22Rv1 (cell line): ENCODE data around the gene DOCK3.
"Not testable (repeated sequence)": the region's sequence is repeated elsewhere in the genome, so short reads cannot be mapped to it uniquely, and the experiment has no call there.

ENCODE experiments used
- H3K27ac ChIP-seq: fragments of 450-650 bp; 2 replicates; pipeline ENCODE4 v1.5.1; 2017
- ZFX ChIP-seq: fragments of 450-650 bp; IDR thresholded peaks from 2 replicates; pipeline ENCODE4 v1.6.1; 2017; ENCODE audit warnings: antibody characterized with exemption, borderline replicate concordance
- TF ChIP-seq, protein P1 (sequence below): fragments of 450-650 bp; IDR thresholded peaks from 2 replicates; pipeline ENCODE4 v1.5.1; 2017; ENCODE audit warnings: mild to moderate bottlenecking

DOCK3 gene

DNA sequence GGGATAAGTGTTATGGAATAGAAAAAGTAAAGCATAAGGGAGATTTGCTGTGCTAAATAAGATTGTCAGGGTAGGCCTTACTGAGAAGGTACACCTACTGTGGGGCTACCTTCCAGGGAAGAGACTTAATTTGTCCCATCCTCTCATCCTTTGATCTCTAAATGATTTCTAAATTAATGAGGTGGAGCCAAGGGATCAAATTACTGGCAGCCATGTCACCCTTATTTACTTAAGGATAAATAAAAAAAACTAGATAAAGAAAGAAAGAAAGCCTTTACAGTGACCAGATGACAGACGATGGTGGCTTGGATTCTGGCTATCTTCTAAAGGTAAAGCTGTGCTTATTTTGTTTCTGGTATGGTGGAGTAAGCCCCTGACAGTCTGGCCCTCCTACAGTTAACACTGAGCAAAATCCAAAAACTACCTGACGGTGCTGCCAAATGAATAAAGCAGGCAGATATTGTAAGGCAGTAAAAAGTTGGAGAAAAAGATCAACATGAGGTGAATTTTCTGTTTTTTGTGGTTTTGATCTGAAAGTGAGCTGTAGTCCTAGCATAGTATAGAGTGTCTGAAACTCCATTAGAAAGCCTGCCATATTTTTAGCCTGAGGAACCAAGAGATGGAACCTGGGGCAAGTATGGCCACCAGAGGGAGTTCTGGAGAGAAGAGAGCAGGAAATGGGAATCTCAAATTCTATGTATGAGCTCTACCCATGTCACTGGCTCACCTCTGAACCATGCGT is 425.2 kb downstream of the DOCK3 start:
- peak overlapping the region; percentile 55 for H3K27ac ChIP-seq
- TF ChIP-seq, protein P1, sequence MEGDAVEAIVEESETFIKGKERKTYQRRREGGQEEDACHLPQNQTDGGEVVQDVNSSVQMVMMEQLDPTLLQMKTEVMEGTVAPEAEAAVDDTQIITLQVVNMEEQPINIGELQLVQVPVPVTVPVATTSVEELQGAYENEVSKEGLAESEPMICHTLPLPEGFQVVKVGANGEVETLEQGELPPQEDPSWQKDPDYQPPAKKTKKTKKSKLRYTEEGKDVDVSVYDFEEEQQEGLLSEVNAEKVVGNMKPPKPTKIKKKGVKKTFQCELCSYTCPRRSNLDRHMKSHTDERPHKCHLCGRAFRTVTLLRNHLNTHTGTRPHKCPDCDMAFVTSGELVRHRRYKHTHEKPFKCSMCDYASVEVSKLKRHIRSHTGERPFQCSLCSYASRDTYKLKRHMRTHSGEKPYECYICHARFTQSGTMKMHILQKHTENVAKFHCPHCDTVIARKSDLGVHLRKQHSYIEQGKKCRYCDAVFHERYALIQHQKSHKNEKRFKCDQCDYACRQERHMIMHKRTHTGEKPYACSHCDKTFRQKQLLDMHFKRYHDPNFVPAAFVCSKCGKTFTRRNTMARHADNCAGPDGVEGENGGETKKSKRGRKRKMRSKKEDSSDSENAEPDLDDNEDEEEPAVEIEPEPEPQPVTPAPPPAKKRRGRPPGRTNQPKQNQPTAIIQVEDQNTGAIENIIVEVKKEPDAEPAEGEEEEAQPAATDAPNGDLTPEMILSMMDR, result peak; percentile 92
- TF ChIP-seq ZFX, result no peak

DNA sequence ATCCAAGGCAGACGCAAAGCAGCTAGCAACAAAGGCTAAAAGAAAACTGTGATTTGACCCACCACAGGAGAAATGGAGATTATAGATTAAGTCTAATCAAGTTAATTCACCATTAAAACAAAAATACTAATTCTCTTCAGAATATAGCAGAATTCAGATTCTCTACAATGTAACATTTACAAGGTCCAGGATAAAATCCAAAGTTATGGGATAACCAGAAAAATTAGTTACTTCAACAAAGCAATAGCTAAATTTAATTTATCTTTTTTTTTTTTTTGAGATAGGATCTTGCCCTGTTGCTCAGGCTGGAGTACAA is 425.8 kb downstream of the DOCK3 start:
- peak overlapping the region; percentile 55; the same call in 1 of the 2 replicates for H3K27ac ChIP-seq
- TF ChIP-seq ZFX, result no peak
- TF ChIP-seq, protein P1, result peak; percentile 58

DNA sequence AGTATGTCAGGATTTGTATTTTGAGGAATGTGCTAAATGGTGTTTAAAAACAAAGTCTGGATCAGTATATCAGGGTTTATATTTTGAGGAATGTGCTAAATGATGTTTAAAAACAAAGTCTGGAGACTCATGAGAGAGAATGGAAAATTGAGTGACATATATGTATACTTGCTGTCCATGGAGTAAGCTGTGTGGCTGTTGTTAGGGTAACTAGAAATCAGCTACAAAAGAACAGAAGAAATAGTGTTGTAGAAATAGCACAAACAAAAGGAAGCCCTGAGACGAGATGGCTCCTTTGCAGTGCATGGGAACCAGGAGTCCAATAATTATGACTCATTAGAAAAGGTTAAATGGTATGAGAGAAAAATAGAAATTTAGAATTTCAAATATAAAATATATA is 427.7 kb downstream of the DOCK3 start:
- no peak overlapping the region for H3K27ac ChIP-seq
- no peak for TF ChIP-seq ZFX
- TF ChIP-seq, protein P1, result no peak

DNA sequence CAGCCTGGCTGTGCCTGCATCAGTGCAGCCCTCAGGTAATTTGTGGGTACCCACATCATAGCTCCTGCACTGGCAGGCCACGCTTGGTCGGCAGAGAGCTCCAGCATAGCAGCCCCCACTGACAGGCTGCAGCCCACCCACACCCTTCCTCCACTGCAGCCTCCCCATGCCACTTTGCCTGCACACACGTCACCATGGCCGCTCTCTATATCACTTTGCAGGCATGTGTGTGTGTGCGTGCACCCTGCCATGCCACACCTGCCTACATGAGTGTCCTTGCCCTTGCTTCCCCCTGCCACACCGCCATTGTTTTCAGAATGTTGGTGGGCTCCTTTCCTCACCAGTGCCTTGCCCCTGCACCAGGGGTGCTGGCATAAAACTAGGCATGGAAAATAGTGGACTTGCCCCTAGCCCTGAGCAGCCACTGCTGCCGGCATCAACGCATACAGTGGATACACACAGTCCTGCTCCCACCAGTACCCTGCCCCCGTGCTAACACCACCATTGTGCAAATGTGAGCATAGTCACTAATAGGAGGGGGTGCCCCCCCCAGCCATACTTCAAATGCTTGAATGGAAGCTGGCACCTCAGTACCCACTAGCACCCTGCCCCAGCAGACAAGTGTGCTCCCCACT is 431.6 kb downstream of the DOCK3 start:
- no peak overlapping the region for H3K27ac ChIP-seq

DNA sequence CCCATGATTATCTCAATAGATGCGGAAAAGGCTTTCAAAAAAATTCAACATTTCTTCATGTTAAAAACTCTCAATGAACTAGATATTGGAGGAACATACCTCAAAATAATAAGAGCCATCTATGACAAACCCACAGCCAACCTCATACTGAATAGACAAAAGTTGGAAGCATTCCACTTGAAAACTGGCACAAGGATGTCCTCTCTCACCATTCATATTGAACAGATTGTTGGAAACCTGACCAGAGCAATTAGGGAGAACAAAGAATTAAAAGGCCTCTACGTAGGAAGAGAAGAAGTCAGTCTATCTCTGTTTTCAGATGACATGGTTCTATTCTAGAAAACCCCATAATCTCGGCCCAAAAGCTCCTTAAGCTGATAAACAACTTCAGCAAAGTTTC is 435.9 kb downstream of the DOCK3 start:
- H3K27ac ChIP-seq, result no peak overlapping the region
- no peak for TF ChIP-seq ZFX
- TF ChIP-seq, protein P1, result no peak

More for the DNA sequence above, 431.6 kb downstream of the DOCK3 start:
- TF ChIP-seq, protein P1, result no peak
- TF ChIP-seq ZFX, result no peak

DNA sequence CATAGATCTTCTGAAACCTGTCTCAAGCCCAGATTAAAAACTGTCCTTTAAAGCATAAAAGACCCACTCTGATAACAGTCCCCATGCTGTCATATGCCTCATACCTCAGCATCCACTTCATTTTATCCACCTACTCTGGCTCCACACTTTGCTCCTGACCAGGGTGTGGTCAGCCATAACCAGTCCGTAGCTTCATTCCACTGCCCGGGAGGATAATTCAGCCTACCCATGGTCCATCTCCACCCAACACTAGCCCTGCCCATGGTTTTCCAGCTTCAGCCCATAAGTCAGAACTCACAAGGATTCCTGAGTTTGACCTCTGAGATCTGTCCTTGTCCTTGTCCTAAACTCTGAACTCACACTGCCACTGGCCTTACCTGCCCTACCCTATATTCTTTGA is 448.2 kb downstream of the DOCK3 start:
- TF ChIP-seq, protein P1, result no peak
- no peak for TF ChIP-seq ZFX
- no peak overlapping the region for H3K27ac ChIP-seq

DNA sequence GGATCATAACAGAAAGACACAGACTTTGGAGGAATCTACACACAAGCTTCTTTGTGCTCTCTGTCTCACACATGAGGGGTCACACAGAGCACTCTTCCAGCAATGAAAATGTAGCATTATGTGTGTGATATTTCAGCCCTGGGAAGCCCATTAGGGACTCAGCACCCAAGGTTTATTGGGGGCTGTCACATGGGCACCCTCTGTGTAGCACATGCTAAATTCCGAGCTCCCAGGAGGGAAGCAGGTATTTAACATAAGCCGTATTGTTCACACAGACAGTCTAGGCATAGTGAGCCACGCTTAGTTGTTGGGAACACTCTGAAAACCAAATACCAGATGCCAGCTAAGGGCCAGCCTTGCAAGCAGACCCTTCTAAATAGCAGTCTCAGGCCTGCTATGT is 448.8 kb downstream of the DOCK3 start:
- TF ChIP-seq, protein P1, result no peak
- no peak for TF ChIP-seq ZFX
- H3K27ac ChIP-seq, result no peak overlapping the region

DNA sequence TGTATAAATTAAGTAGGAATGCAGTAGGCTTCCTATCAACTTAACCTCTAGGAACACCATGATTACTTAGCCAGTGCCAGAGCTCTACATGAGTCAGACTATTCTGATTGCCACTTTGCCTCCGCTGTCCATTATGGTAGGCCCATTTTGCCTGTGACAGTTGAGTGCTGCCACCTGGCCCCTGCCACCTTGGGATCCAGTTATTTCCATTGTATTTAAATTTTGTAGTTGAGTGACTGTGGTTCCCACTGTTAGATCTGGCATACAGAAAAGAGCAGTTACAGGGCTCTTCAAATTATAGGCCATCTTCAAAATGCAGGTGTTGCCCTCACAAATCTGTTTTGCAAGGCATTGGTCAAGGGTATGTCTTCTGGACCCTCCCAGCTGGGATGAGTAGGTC is 456.9 kb downstream of the DOCK3 start:
- H3K27ac ChIP-seq, result not testable (repeated sequence)
